H9 (cell line): ENCODE results near the gene TMTC1. TPM values are rescaled to one million over a fixed set of nuclear protein-coding genes. Genes with fewer than 3 reads are reported as not detected.
A peak's percentile ranks its signal among the peaks of the same experiment; 100 is the strongest.

Source experiments
- DNase-seq: peaks from one replicate; pipeline ENCODE4 v3.0.0-alpha.2; 2017
- H2AFZ ChIP-seq: one replicate; pipeline ENCODE4 v1.6.1; 2013; ENCODE audit warnings: mild to moderate bottlenecking, low read length, control low read depth, moderate library complexity
- H2AK5ac ChIP-seq: 2 replicates; pipeline ENCODE4 v1.6.1; 2013; ENCODE audit warnings: low read length, control low read depth, mixed read lengths; ENCODE audit not compliant: insufficient read length
- H2BK120ac ChIP-seq: one replicate; pipeline ENCODE4 v1.6.1; 2013; ENCODE audit warnings: low read depth, mild to moderate bottlenecking, low read length, control low read depth, inconsistent platforms; ENCODE audit not compliant: poor library complexity, severe bottlenecking
- H2BK12ac ChIP-seq: 2 replicates; pipeline ENCODE4 v1.6.1; 2013; ENCODE audit warnings: low read length, control low read depth, mixed read lengths, low read depth; ENCODE audit not compliant: insufficient read length
- H2BK15ac ChIP-seq: 2 replicates; pipeline ENCODE4 v1.6.1; 2013; ENCODE audit warnings: low read depth, low read length, control low read depth
- H2BK20ac ChIP-seq: one replicate; pipeline ENCODE4 v1.6.1; 2013; ENCODE audit warnings: low read depth, mild to moderate bottlenecking, low read length, control low read depth, inconsistent platforms; ENCODE audit not compliant: poor library complexity, severe bottlenecking
- H2BK5ac ChIP-seq: 2 replicates; pipeline ENCODE4 v1.6.1; 2013; ENCODE audit warnings: low read length, control low read depth, mixed read lengths; ENCODE audit not compliant: insufficient read length
- H3K14ac ChIP-seq: 2 replicates; pipeline ENCODE4 v1.6.1; 2013; ENCODE audit warnings: low read length, control low read depth; ENCODE audit not compliant: insufficient read depth
- H3K18ac ChIP-seq: 2 replicates; pipeline ENCODE4 v1.6.1; 2013; ENCODE audit warnings: low read depth, mild to moderate bottlenecking, mixed read lengths, low read length, control low read depth; ENCODE audit not compliant: insufficient read length
- H3K23ac ChIP-seq: 2 replicates; pipeline ENCODE4 v1.6.1; 2013; ENCODE audit warnings: low read length, control low read depth, mixed read lengths, low read depth; ENCODE audit not compliant: insufficient read length
- H3K23me2 ChIP-seq: 2 replicates; pipeline ENCODE4 v1.6.1; 2013; ENCODE audit warnings: low read depth, mild to moderate bottlenecking, mixed read lengths, low read length, control low read depth; ENCODE audit not compliant: insufficient read length, poor library complexity, severe bottlenecking
- H3K27ac ChIP-seq: 2 replicates; pipeline ENCODE4 v1.5.1; 2013; ENCODE audit warnings: low read length, control low read depth, mixed read lengths, low read depth; ENCODE audit not compliant: insufficient read length
- H3K27me3 ChIP-seq: 2 replicates; pipeline ENCODE4 v1.6.1; 2013; ENCODE audit warnings: low read length, control low read depth, inconsistent platforms; ENCODE audit not compliant: insufficient read depth
- H3K4ac ChIP-seq: 2 replicates; pipeline ENCODE4 v1.6.1; 2013; ENCODE audit warnings: low read depth, mild to moderate bottlenecking, control low read depth, inconsistent platforms, low read length, moderate library complexity
- H3K4me1 ChIP-seq: 2 replicates; pipeline ENCODE4 v1.6.1; 2013; ENCODE audit warnings: low read length, control low read depth, inconsistent platforms; ENCODE audit not compliant: insufficient read depth
- H3K4me2 ChIP-seq: 2 replicates; pipeline ENCODE4 v1.6.1; 2013; ENCODE audit warnings: low read length, control low read depth, mixed read lengths; ENCODE audit not compliant: insufficient read length, insufficient read depth
- H3K56ac ChIP-seq: 2 replicates; pipeline ENCODE4 v1.6.1; 2013; ENCODE audit warnings: low read depth, mild to moderate bottlenecking, mixed read lengths, low read length, control low read depth; ENCODE audit not compliant: insufficient read length
- H3K79me1 ChIP-seq: 2 replicates; pipeline ENCODE4 v1.6.1; 2013; ENCODE audit warnings: low read depth, mild to moderate bottlenecking, moderate library complexity, low read length, control low read depth, inconsistent platforms; ENCODE audit not compliant: insufficient read depth, poor library complexity, severe bottlenecking
- H3K79me2 ChIP-seq: 2 replicates; pipeline ENCODE4 v1.6.1; 2013; ENCODE audit warnings: low read length, control low read depth, inconsistent platforms; ENCODE audit not compliant: insufficient read depth
- H3K9ac ChIP-seq: 2 replicates; pipeline ENCODE4 v1.6.1; 2013; ENCODE audit warnings: low read length, control low read depth, mixed read lengths; ENCODE audit not compliant: insufficient read length; ENCODE audit errors: extremely low read depth
- H3K9me3 ChIP-seq: one replicate; pipeline ENCODE4 v1.6.1; 2013; ENCODE audit warnings: low read depth, low read length, inconsistent platforms; ENCODE audit not compliant: control insufficient read depth
- H3T11ph ChIP-seq: one replicate; pipeline ENCODE4 v1.6.1; 2013; ENCODE audit warnings: mild to moderate bottlenecking, low read length, control low read depth, inconsistent platforms
- H4K20me1 ChIP-seq: one replicate; pipeline ENCODE4 v1.6.1; 2013; ENCODE audit not compliant: control insufficient read depth, insufficient read length, insufficient read depth
- H4K5ac ChIP-seq: 2 replicates; pipeline ENCODE4 v1.6.1; 2013; ENCODE audit warnings: low read depth, mild to moderate bottlenecking, mixed read lengths, low read length, control low read depth; ENCODE audit not compliant: insufficient read length
- H4K8ac ChIP-seq: replicated peaks from 2 replicates; pipeline ENCODE4 v1.6.1; 2013; ENCODE audit warnings: low read length, control low read depth, mixed read lengths, low read depth; ENCODE audit not compliant: insufficient read length
- H4K91ac ChIP-seq: 2 replicates; pipeline ENCODE4 v1.6.1; 2013; ENCODE audit warnings: low read depth, mild to moderate bottlenecking, moderate library complexity, mixed read lengths, low read length, control low read depth; ENCODE audit not compliant: insufficient read length
- H3K27ac Mint-ChIP-seq, 3 experiments: 2 replicates in 2 of 3; 3 replicates in 1 of 3; pipeline ENCODE4 v1.8.0; 2020 to 2021; ENCODE audit warnings: mixed read lengths in 3 of 3, mild to moderate bottlenecking in 1 of 3, moderate library complexity in 1 of 3
- H3K27me3 Mint-ChIP-seq: 2 replicates; pipeline ENCODE4 v1.8.0; 2021; ENCODE audit warnings: low read depth, mild to moderate bottlenecking, moderate library complexity, mixed read lengths
- H3K36me3 Mint-ChIP-seq, 3 experiments: 2 replicates in 2 of 3; 3 replicates in 1 of 3; pipeline ENCODE4 v1.8.0; 2020 to 2021; ENCODE audit warnings: low read depth in 3 of 3, mixed read lengths in 3 of 3; ENCODE audit not compliant: insufficient read depth in 1 of 3
- H3K4me1 Mint-ChIP-seq, 2 experiments: 2 replicates each; pipeline ENCODE4 v1.8.0; 2020; ENCODE audit warnings: mixed read lengths in 2 of 2
- H3K4me3 Mint-ChIP-seq, 2 experiments: 2 replicates in 1 of 2; 3 replicates in 1 of 2; pipeline ENCODE4 v1.8.0; 2020 to 2021; ENCODE audit warnings: mild to moderate bottlenecking in 2 of 2, mixed read lengths in 2 of 2, moderate library complexity in 1 of 2
- H3K9me3 Mint-ChIP-seq, 2 experiments: 2 replicates in 1 of 2; 3 replicates in 1 of 2; pipeline ENCODE4 v1.8.0; 2020; ENCODE audit warnings: mild to moderate bottlenecking in 2 of 2, mixed read lengths in 2 of 2, moderate library complexity in 1 of 2
- WGBS: extraction: QIAGEN DNeasy Blood & Tissue Kit; methylation state at CpG from one replicate; pipeline ENCODE4 v1.1.7; 2013; ENCODE audit warnings: missing lambda C conversion rate, low lambda C conversion rate, mixed read lengths; ENCODE audit not compliant: insufficient read length; ENCODE audit errors: extremely low coverage; 5-methylcytosine and 5-hydroxymethylcytosine counted together
- total RNA-seq: library from RNA; stranded (reverse); gene quantifications from 2 replicates; pipeline ENCODE4 v1.2.1, GENCODE V29; 2021
- TF ChIP-seq, protein P1 (sequence below): fragments of 200-600 bp; sonication (generic); conservative IDR thresholded peaks from 3 replicates; pipeline ENCODE4 v1.8.0; 2021; ENCODE audit warnings: antibody characterized with exemption, mild to moderate bottlenecking

Gene TMTC1
- total RNA-seq, 1 experiment from 2014 or later = 16.1 TPM

DNA sequence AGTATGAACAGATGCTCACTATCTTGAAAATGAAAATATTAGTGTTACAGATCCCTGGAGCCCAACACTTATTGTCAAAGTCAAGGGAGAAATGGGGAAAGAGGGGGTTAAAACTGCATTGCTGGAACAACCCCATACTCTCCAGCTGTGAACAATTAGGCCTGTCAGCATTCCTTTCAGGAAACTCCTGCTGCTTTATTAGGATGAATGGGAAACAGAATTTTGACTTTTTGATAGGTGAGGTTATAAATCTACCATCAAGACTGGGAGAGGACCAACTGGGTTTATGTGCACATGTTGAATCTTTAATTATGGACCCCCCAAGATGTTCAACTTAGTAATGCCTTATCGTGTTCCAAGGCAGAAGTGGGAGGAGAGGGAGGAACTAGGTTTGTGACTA is 85.0 kb downstream of the TMTC1 start:
- Histone ChIP-seq H2AFZ (no peak overlapping the region), H2AK5ac (no peak overlapping the region), H4K91ac (no peak overlapping the region), H3K4me1 (peaks cover 2% of the 10 kb centered on the region; the same call in 1 of the 2 replicates), H2BK5ac (no peak overlapping the region), H3K27ac (no peak overlapping the region), H2BK12ac (no peak overlapping the region), H3T11ph (no peak overlapping the region), H3K14ac (no peak overlapping the region), H3K23ac (no peak overlapping the region), H4K5ac (no peak overlapping the region), H4K8ac (no peak overlapping the region), H2BK120ac (no peak overlapping the region), H3K56ac (no peak overlapping the region), H3K4ac (no peak overlapping the region), H3K79me2 (no peaks in the 10 kb centered on the region), H3K9ac (no peak overlapping the region), H3K79me1 (no peaks in the 10 kb centered on the region), H2BK20ac (no peak overlapping the region), H3K9me3 (no peaks in the 10 kb centered on the region), H3K27me3 (no peaks in the 10 kb centered on the region), H3K23me2 (no peaks in the 10 kb centered on the region), H4K20me1 (no peaks in the 10 kb centered on the region), H2BK15ac (no peak overlapping the region), H3K4me2 (no peak overlapping the region), H3K18ac (no peak overlapping the region)
- TF ChIP-seq, protein P1, sequence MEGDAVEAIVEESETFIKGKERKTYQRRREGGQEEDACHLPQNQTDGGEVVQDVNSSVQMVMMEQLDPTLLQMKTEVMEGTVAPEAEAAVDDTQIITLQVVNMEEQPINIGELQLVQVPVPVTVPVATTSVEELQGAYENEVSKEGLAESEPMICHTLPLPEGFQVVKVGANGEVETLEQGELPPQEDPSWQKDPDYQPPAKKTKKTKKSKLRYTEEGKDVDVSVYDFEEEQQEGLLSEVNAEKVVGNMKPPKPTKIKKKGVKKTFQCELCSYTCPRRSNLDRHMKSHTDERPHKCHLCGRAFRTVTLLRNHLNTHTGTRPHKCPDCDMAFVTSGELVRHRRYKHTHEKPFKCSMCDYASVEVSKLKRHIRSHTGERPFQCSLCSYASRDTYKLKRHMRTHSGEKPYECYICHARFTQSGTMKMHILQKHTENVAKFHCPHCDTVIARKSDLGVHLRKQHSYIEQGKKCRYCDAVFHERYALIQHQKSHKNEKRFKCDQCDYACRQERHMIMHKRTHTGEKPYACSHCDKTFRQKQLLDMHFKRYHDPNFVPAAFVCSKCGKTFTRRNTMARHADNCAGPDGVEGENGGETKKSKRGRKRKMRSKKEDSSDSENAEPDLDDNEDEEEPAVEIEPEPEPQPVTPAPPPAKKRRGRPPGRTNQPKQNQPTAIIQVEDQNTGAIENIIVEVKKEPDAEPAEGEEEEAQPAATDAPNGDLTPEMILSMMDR = no peak
- H3K27me3 Mint-ChIP-seq = no peaks in the 10 kb centered on the region
- H3K36me3 Mint-ChIP-seq = peaks cover 0 to 5% (median 0%) of the 10 kb centered on the region in 3 experiments; a peak in 1 of 7 replicates
- H3K9me3 Mint-ChIP-seq = 0 out of 5 replicates have a peak, but pooled peaks cover 0 to 2% of the 10 kb centered on the region in 2 experiments
- peak overlapping the region in 1 of 2 experiments; percentile 27; a peak in 2 of 5 replicates for H3K4me3 Mint-ChIP-seq
- peaks cover 20 to 23% of the 10 kb centered on the region in 2 experiments for H3K4me1 Mint-ChIP-seq
- peak overlapping the region in 2 of 3 experiments; percentile 17 to 37; a peak in 3 of 7 replicates for H3K27ac Mint-ChIP-seq
- DNase-seq = no peak
- WGBS = no CpG with 5 or more reads among the region's 1 CpG
